GM12891 (cell line): ENCODE data around the gene OR2A12.

Experiments
- DNase-seq: peaks from one replicate; pipeline ENCODE4 v3.0.0; 2011; ENCODE audit warnings: low spot score; ENCODE audit not compliant: insufficient read length
- FAIRE-seq: peaks from 2 replicates; lab custom pipeline; 2011; peaks lifted over from hg19 to GRCh38; lab: Jason Lieb, UNC
- PAX5 ChIP-seq: IDR thresholded peaks from 2 replicates; pipeline ENCODE4 v1.6.1; 2011; ENCODE audit warnings: low read length, moderate library complexity, mild to moderate bottlenecking; ENCODE audit not compliant: insufficient read depth, severe bottlenecking
- POLR2A ChIP-seq: IDR thresholded peaks from 2 replicates; pipeline ENCODE4 v1.6.1; 2011; ENCODE audit warnings: low read depth, low read length, control low read depth
- POLR2AphosphoS5 ChIP-seq: IDR thresholded peaks from 2 replicates; pipeline ENCODE4 v1.6.1; 2011; ENCODE audit warnings: low read depth, low read length, control low read depth
- POU2F2 ChIP-seq: IDR thresholded peaks from 2 replicates; pipeline ENCODE4 v1.6.1; 2011; ENCODE audit warnings: low read depth, mild to moderate bottlenecking, control low read depth, low read length, moderate library complexity
- SPI1 ChIP-seq: IDR thresholded peaks from 2 replicates; pipeline ENCODE4 v1.6.1; 2011; ENCODE audit warnings: low read depth, low read length, control low read depth
- TAF1 ChIP-seq: IDR thresholded peaks from 2 replicates; pipeline ENCODE4 v1.6.1; 2011; ENCODE audit warnings: low read depth, low read length, control low read depth

Gene OR2A12

DNA sequence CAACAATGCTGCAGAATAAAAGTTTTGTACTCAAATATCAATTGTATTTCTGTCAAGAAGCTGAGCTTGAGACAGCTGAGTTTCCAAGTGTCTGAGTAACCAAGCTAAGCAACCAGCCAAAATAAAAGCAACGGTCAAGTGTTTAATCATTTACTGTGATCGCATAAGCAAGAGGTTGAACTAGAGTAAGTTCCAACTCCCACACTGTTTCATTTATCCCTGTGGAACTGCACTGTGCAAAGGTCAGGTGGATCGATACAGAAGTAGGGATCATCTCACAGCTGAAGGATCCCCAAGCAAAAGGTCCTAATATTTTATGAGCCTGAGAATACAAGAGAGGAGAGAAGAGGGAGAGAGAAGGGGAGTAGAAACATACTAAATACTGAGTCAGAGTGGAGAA is 58.3 kb downstream of the OR2A12 start:
- FAIRE-seq = no peak
- no peak for DNase-seq
- TF ChIP-seq POU2F2 (no peak), TAF1 (no peak), POLR2AphosphoS5 (no peak), SPI1 (no peak), PAX5 (no peak), POLR2A (no peak)

- TF ChIP-seq SPI1 (no peak), POLR2AphosphoS5 (no peak), POU2F2 (no peak), POLR2A (no peak), TAF1 (no peak), PAX5 (no peak)
- DNase-seq = no peak
- FAIRE-seq = no peak
These were observed 62.2 kb downstream of the OR2A12 start for GRCh38 chr7:144148224-144148827.
